ENCODE results near the gene RAB6C. TPM values are rescaled to one million over a fixed set of nuclear protein-coding genes. Genes with fewer than 3 reads are reported as not detected.
"Not testable (repeated sequence)": the region's sequence is repeated elsewhere in the genome, so short reads cannot be mapped to it uniquely, and the experiment has no call there.

The RAB6C gene
- total RNA-seq = 1 to 10 TPM in 1 of 8 experiments, under 1 TPM in 6, not detected in 1; 0.10 to 1.4 (median 0.82) TPM

GRCh38 chr2:129979629-129980155 lies at the start of gene RAB6C:
TSS of gene RAB6C (plus strand) at chr2:129979666. CDS start at chr2:129980116, 450 bp downstream.
- peak; percentile 89 to 95 (median 92) for ATAC-seq (replicated peaks in 6 of 8)
- Histone ChIP-seq H3K4me3 (peak within 1 kb of the TSS; percentile 44 to 92 (median 58)), H3K27ac (peak within 1 kb of the TSS in 1 of 2 donors; percentile 60)
- in situ Hi-C loops (cut with MboI; ENCODE audit: low pct_unique_long_range_greater_than_20kb in 2 of 9, low sequenced_read_pairs in 9 of 9, unreplicated experiment in 9 of 9); H3K4me1 ChIP-seq (replicated peaks in 1 of 2): not testable (repeated sequence)
- 0 to 7% (median 2%) methylated on average over 2 to 17 of the region's 54 CpGs; no CpG with 5 or more reads in 4 of the 10 experiments for WGBS, 10 experiments

GRCh38 chr2:129930451-129930850 lies 49.0 kb upstream of the RAB6C start:
- ATAC-seq (replicated peaks in 6 of 8) = no peak
- no peak overlapping the region for H3K4me3 ChIP-seq
- in situ Hi-C loops (cut with MboI; ENCODE audit: low pct_unique_long_range_greater_than_20kb in 2 of 9, low sequenced_read_pairs in 9 of 9, unreplicated experiment in 9 of 9) = loop anchor here in 3 of 9 experiments (25.0 kb wide), 1 partner anchor 407 kb away; the partner anchor contains the start of gene IMP4 (in 3 of the 3)
- peaks cover 0 to 13% of the 10 kb centered on the region in 2 donors for H3K4me1 ChIP-seq (replicated peaks in 1 of 2)
- 27 to 90% (median 51%) methylated on average over 2 to 4 of the region's 6 CpGs; no CpG with 5 or more reads in 1 of the 10 experiments for WGBS, 10 experiments
- H3K27ac ChIP-seq = no peak overlapping the region

GRCh38 chr2:129933387-129933786 lies 46.1 kb upstream of the RAB6C start:
- in situ Hi-C loops (cut with MboI; ENCODE audit: low pct_unique_long_range_greater_than_20kb in 2 of 9, low sequenced_read_pairs in 9 of 9, unreplicated experiment in 9 of 9) = loop anchor here in 3 of 9 experiments (25.0 kb wide), 1 partner anchor 404 kb away; the partner anchor contains the start of gene IMP4 (in 3 of the 3)

GRCh38 chr2:129934044-129934822 lies 45.2 kb upstream of the RAB6C start:
- 0 to 26% (median 13%) methylated on average over 1 to 23 of the region's 41 CpGs; no CpG with 5 or more reads in 2 of the 10 experiments for WGBS, 10 experiments
- ATAC-seq (replicated peaks in 6 of 8) = peak in 2 of 8 experiments; percentile 10 to 25
- in situ Hi-C loops (cut with MboI; ENCODE audit: low pct_unique_long_range_greater_than_20kb in 2 of 9, low sequenced_read_pairs in 9 of 9, unreplicated experiment in 9 of 9) = loop anchor here in 3 of 9 experiments (25.0 kb wide), 1 partner anchor 403 kb away; the partner anchor contains the start of gene IMP4 (in 3 of the 3)
- H3K4me1 ChIP-seq (replicated peaks in 1 of 2) = peaks cover 0 to 5% of the 10 kb centered on the region in 2 donors
- H3K27ac ChIP-seq = no peak overlapping the region
- no peak overlapping the region for H3K4me3 ChIP-seq

More at GRCh38 chr2:129933387-129933786, 46.1 kb upstream of the RAB6C start:
- 0 to 80% (median 53%) methylated on average over 1 to 4 of the region's 8 CpGs; no CpG with 5 or more reads in 3 of the 10 experiments for WGBS, 10 experiments
- ATAC-seq (replicated peaks in 6 of 8); H3K4me3 ChIP-seq; H3K4me1 ChIP-seq (replicated peaks in 1 of 2); H3K27ac ChIP-seq: not testable (repeated sequence)

- Histone ChIP-seq H3K4me1 (replicated peaks in 1 of 2) (no peaks in the 10 kb centered on the region), H3K4me3 (no peak overlapping the region), H3K27ac (no peak overlapping the region)
- 20 to 92% (median 61%) methylated on average over 1 of the region's 1 CpG; no CpG with 5 or more reads in 6 of the 10 experiments for WGBS, 10 experiments
- no peak for ATAC-seq (replicated peaks in 6 of 8)
- in situ Hi-C loops (cut with MboI; ENCODE audit: low pct_unique_long_range_greater_than_20kb in 2 of 9, low sequenced_read_pairs in 9 of 9, unreplicated experiment in 9 of 9) = loop anchor here in 3 of 9 experiments (25.0 kb wide), 1 partner anchor 402 kb away; the partner anchor contains the start of gene IMP4 (in 3 of the 3)
These were observed 44.3 kb upstream of the RAB6C start for GRCh38 chr2:129935118-129935517.

- H3K4me3 ChIP-seq = no peak overlapping the region
- in situ Hi-C loops (cut with MboI; ENCODE audit: low pct_unique_long_range_greater_than_20kb in 2 of 9, low sequenced_read_pairs in 9 of 9, unreplicated experiment in 9 of 9) = loop anchor here in 3 of 9 experiments (25.0 kb wide), 1 partner anchor 401 kb away; the partner anchor contains the start of gene IMP4 (in 3 of the 3)
- peak in 5 of 8 experiments; percentile 41 to 71 (median 53) for ATAC-seq (replicated peaks in 6 of 8)
- WGBS, 10 experiments = 25 to 76% (median 40%) methylated on average over 4 to 9 of the region's 9 CpGs; no CpG with 5 or more reads in 1 of the 10 experiments
- H3K4me1 ChIP-seq (replicated peaks in 1 of 2) = no peaks in the 10 kb centered on the region
- no peak overlapping the region for H3K27ac ChIP-seq
These were observed 43.0 kb upstream of the RAB6C start for GRCh38 chr2:129936334-129936934.

- not testable (repeated sequence) for ATAC-seq (replicated peaks in 6 of 8)
These were observed 40.5 kb upstream of the RAB6C start for GRCh38 chr2:129938850-129939471.

GRCh38 chr2:129943456-129943855 lies 36.0 kb upstream of the RAB6C start:
- in situ Hi-C loops (cut with MboI; ENCODE audit: low pct_unique_long_range_greater_than_20kb in 2 of 9, low sequenced_read_pairs in 9 of 9, unreplicated experiment in 9 of 9) = loop anchor here in 3 of 9 experiments (25.0 kb wide), 1 partner anchor 394 kb away; the partner anchor contains the start of gene IMP4 (in 3 of the 3)

More at GRCh38 chr2:129938850-129939471, 40.5 kb upstream of the RAB6C start:
- H3K4me1 ChIP-seq (replicated peaks in 1 of 2); H3K4me3 ChIP-seq; H3K27ac ChIP-seq: not testable (repeated sequence)
- WGBS, 10 experiments = 0 to 90% (median 76%) methylated on average over 1 to 7 of the region's 7 CpGs; no CpG with 5 or more reads in 3 of the 10 experiments
- in situ Hi-C loops (cut with MboI; ENCODE audit: low pct_unique_long_range_greater_than_20kb in 2 of 9, low sequenced_read_pairs in 9 of 9, unreplicated experiment in 9 of 9) = loop anchor here in 3 of 9 experiments (25.0 kb wide), 1 partner anchor 398 kb away; the partner anchor contains the start of gene IMP4 (in 3 of the 3)

GRCh38 chr2:129945557-129945956 lies 33.9 kb upstream of the RAB6C start:
- ATAC-seq (replicated peaks in 6 of 8) = no peak
- Histone ChIP-seq H3K27ac (no peak overlapping the region), H3K4me1 (replicated peaks in 1 of 2) (no peaks in the 10 kb centered on the region), H3K4me3 (no peak overlapping the region)
- in situ Hi-C loops (cut with MboI; ENCODE audit: low pct_unique_long_range_greater_than_20kb in 2 of 9, low sequenced_read_pairs in 9 of 9, unreplicated experiment in 9 of 9) = loop anchor here in 3 of 9 experiments (25.0 kb wide), 1 partner anchor 392 kb away; the partner anchor contains the start of gene IMP4 (in 3 of the 3)

More at GRCh38 chr2:129943456-129943855, 36.0 kb upstream of the RAB6C start:
- ATAC-seq (replicated peaks in 6 of 8); H3K4me3 ChIP-seq; H3K27ac ChIP-seq; H3K4me1 ChIP-seq (replicated peaks in 1 of 2): not testable (repeated sequence)
- WGBS, 10 experiments = 30 to 94% (median 74%) methylated on average over 2 to 4 of the region's 8 CpGs; no CpG with 5 or more reads in 6 of the 10 experiments

- 27 to 100% (median 50%) methylated on average over 1 to 2 of the region's 2 CpGs; no CpG with 5 or more reads in 3 of the 10 experiments for WGBS, 10 experiments
- in situ Hi-C loops (cut with MboI; ENCODE audit: low pct_unique_long_range_greater_than_20kb in 2 of 9, low sequenced_read_pairs in 9 of 9, unreplicated experiment in 9 of 9) = loop anchor here in 3 of 9 experiments (25.0 kb wide), 1 partner anchor 390 kb away; the partner anchor contains the start of gene IMP4 (in 3 of the 3)
- H3K4me3 ChIP-seq; H3K27ac ChIP-seq; H3K4me1 ChIP-seq (replicated peaks in 1 of 2): not testable (repeated sequence)
- peak in 3 of 8 experiments; percentile 53 to 82 (median 82) for ATAC-seq (replicated peaks in 6 of 8)
These were observed 31.8 kb upstream of the RAB6C start for GRCh38 chr2:129947712-129948111.

- H3K27ac ChIP-seq; in situ Hi-C loops (cut with MboI; ENCODE audit: low pct_unique_long_range_greater_than_20kb in 2 of 9, low sequenced_read_pairs in 9 of 9, unreplicated experiment in 9 of 9); H3K4me1 ChIP-seq (replicated peaks in 1 of 2); H3K4me3 ChIP-seq; ATAC-seq (replicated peaks in 6 of 8): not testable (repeated sequence)
- 54 to 100% (median 83%) methylated on average over 1 to 4 of the region's 6 CpGs; no CpG with 5 or more reads in 7 of the 10 experiments for WGBS, 10 experiments
These were observed 23.3 kb upstream of the RAB6C start for GRCh38 chr2:129956171-129956570.

- ATAC-seq (replicated peaks in 6 of 8) = no peak
- H3K4me1 ChIP-seq (replicated peaks in 1 of 2) = peaks cover 0 to 8% of the 10 kb centered on the region in 2 donors
- no peak overlapping the region for H3K4me3 ChIP-seq
- in situ Hi-C loops (cut with MboI; ENCODE audit: low pct_unique_long_range_greater_than_20kb in 2 of 9, low sequenced_read_pairs in 9 of 9, unreplicated experiment in 9 of 9) = no loop called here
- no peak overlapping the region for H3K27ac ChIP-seq
- WGBS, 10 experiments = 0 to 80% (median 66%) methylated on average over 1 to 4 of the region's 4 CpGs; no CpG with 5 or more reads in 6 of the 10 experiments
These were observed 21.6 kb upstream of the RAB6C start for GRCh38 chr2:129957891-129958290.

All from motor neuron (in vitro differentiated cells).